GM12878 (cell line): Measurements from ENCODE around the gene COQ10B. TPM values are rescaled to one million over a fixed set of nuclear protein-coding genes. Genes with fewer than 3 reads are reported as not detected.

Experiments used
- CBFB ChIP-seq: IDR thresholded peaks from 2 replicates; pipeline ENCODE4 v1.6.1; 2016; ENCODE audit warnings: antibody characterized with exemption, low read depth
- CHD1 ChIP-seq: IDR thresholded peaks from 2 replicates; pipeline ENCODE4 v1.6.1; 2012; ENCODE audit warnings: low read depth, low read length, improper control_type of control experiment
- CHD2 ChIP-seq: IDR thresholded peaks from 2 replicates; pipeline ENCODE4 v1.6.1; 2011; ENCODE audit warnings: low read depth, low read length, improper control_type of control experiment, borderline replicate concordance
- FOS ChIP-seq: IDR thresholded peaks from 3 replicates; pipeline ENCODE4 v1.6.1; 2011; ENCODE audit warnings: borderline replicate concordance; ENCODE audit not compliant: insufficient read length; ENCODE audit errors: extremely low read depth
- HSF1 ChIP-seq: fragments of 150-350 bp; IDR thresholded peaks from 2 replicates; pipeline ENCODE4 v1.6.1; 2014; ENCODE audit warnings: mild to moderate bottlenecking, low read depth, low read length
- NR2F1 ChIP-seq: fragments of 450-650 bp; conservative IDR thresholded peaks from 2 replicates; pipeline ENCODE4 v1.6.1; 2017; ENCODE audit warnings: mild to moderate bottlenecking
- PAX8 ChIP-seq: fragments of 450-650 bp; IDR thresholded peaks from 2 replicates; pipeline ENCODE4 v1.6.1; 2017; ENCODE audit warnings: mild to moderate bottlenecking, moderate library complexity
- RFX5 ChIP-seq: IDR thresholded peaks from 2 replicates; pipeline ENCODE4 v1.6.1; 2011; ENCODE audit warnings: low read depth, low read length, improper control_type of control experiment
- STAT1 ChIP-seq: fragments of 450-650 bp; conservative IDR thresholded peaks from 2 replicates; pipeline ENCODE4 v1.6.1; 2014; ENCODE audit warnings: antibody characterized with exemption, mild to moderate bottlenecking
- STAT3 ChIP-seq: IDR thresholded peaks from 2 replicates; pipeline ENCODE4 v1.6.1; 2011; ENCODE audit warnings: low read depth, low read length, improper control_type of control experiment
- ZNF217 ChIP-seq: fragments of 450-650 bp; IDR thresholded peaks from 2 replicates; pipeline ENCODE4 v1.6.1; 2017; ENCODE audit warnings: antibody characterized with exemption, mild to moderate bottlenecking
- ZNF384 ChIP-seq: IDR thresholded peaks from 2 replicates; pipeline ENCODE4 v1.6.1; 2012; ENCODE audit warnings: low read depth, mild to moderate bottlenecking, low read length, improper control_type of control experiment, borderline replicate concordance
- ZZZ3 ChIP-seq: IDR thresholded peaks from 2 replicates; pipeline ENCODE4 v1.6.1; 2011; ENCODE audit warnings: low read depth; ENCODE audit not compliant: control insufficient read depth, insufficient read length
- polyA plus RNA-seq, 11 experiments: library from polyadenylated mRNA; depleted of rRNA in 4 of 11; unstranded in 6 of 11; stranded (reverse) in 5 of 11; fragments of >200 nt; fragmentation: Nextera tagmentation in 4 of 11; fragmentation: Illumina TruSeq in 1 of 11; extraction: Ambion mirVana in 4 of 11; extraction: Trizol in 1 of 11; gene quantifications; 1 replicate in 1 of 11; 2 replicates in 10 of 11; pipeline versions ENCODE4 v1.2.1 to v1.2.3, GENCODE V29; 2011 to 2016; ENCODE audit warnings: inconsistent platforms in 2 of 11, missing spikeins in 2 of 11, low read depth in 1 of 11
- total RNA-seq, 4 experiments: library from RNA; depleted of rRNA in 3 of 4; stranded (reverse); fragments of >200 nt in 3 of 4; fragmentation: Illumina TruSeq in 1 of 4; extraction: Trizol in 1 of 4; gene quantifications; 2 replicates each; pipeline versions ENCODE4 v1.2.1 to v1.2.3, GENCODE V29; 2013 to 2021
- TF ChIP-seq, protein P1 (sequence below): fragments of 450-650 bp; formaldehyde crosslinking; IDR thresholded peaks from 2 replicates; pipeline ENCODE4 v1.5.0; 2022; ENCODE audit warnings: mild to moderate bottlenecking, missing genetic modification characterization
- TF ChIP-seq, protein P2 (sequence below): IDR thresholded peaks from 2 replicates; pipeline ENCODE4 v1.6.1; 2012; ENCODE audit warnings: mild to moderate bottlenecking, low read depth, low read length
- TF ChIP-seq, protein P3 (sequence below): fragments of 450-650 bp; conservative IDR thresholded peaks from 2 replicates; pipeline ENCODE4 v1.6.1; 2017; ENCODE audit warnings: mild to moderate bottlenecking, moderate library complexity
- TF ChIP-seq, protein P4 (sequence below): IDR thresholded peaks from 2 replicates; pipeline ENCODE4 v1.6.1; 2012; ENCODE audit warnings: low read depth, low read length, improper control_type of control experiment

The COQ10B gene
- total and polyA plus RNA-seq, 10 of the 15 experiments (the other 5 are each of a cell fraction or from before 2014, with no cell fraction given) = 3.6 to 23.2 (median 13.2) TPM

- TF ChIP-seq FOS (peak; percentile 85), NR2F1 (peak; percentile 100), STAT3 (no peak), ZZZ3 (no peak), CHD1 (no peak; the same call in 1 of the 2 replicates), RFX5 (peak; percentile 8; the same call in 1 of the 2 replicates), PAX8 (no peak), CHD2 (peak; percentile 85), ZNF217 (peak; percentile 78; the same call in 1 of the 2 replicates), HSF1 (peak; percentile 100), STAT1 (0 out of 2 replicates have a peak, but pooled peaks have one; percentile 27), CBFB (peak; percentile 38), ZNF384 (no peak)
- TF ChIP-seq, protein P1, sequence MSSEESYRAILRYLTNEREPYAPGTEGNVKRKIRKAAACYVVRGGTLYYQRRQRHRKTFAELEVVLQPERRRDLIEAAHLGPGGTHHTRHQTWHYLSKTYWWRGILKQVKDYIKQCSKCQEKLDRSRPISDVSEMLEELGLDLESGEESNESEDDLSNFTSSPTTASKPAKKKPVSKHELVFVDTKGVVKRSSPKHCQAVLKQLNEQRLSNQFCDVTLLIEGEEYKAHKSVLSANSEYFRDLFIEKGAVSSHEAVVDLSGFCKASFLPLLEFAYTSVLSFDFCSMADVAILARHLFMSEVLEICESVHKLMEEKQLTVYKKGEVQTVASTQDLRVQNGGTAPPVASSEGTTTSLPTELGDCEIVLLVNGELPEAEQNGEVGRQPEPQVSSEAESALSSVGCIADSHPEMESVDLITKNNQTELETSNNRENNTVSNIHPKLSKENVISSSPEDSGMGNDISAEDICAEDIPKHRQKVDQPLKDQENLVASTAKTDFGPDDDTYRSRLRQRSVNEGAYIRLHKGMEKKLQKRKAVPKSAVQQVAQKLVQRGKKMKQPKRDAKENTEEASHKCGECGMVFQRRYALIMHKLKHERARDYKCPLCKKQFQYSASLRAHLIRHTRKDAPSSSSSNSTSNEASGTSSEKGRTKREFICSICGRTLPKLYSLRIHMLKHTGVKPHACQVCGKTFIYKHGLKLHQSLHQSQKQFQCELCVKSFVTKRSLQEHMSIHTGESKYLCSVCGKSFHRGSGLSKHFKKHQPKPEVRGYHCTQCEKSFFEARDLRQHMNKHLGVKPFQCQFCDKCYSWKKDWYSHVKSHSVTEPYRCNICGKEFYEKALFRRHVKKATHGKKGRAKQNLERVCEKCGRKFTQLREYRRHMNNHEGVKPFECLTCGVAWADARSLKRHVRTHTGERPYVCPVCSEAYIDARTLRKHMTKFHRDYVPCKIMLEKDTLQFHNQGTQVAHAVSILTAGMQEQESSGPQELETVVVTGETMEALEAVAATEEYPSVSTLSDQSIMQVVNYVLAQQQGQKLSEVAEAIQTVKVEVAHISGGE (CRISPR knock-in tag) = no peak
- TF ChIP-seq, protein P2, sequence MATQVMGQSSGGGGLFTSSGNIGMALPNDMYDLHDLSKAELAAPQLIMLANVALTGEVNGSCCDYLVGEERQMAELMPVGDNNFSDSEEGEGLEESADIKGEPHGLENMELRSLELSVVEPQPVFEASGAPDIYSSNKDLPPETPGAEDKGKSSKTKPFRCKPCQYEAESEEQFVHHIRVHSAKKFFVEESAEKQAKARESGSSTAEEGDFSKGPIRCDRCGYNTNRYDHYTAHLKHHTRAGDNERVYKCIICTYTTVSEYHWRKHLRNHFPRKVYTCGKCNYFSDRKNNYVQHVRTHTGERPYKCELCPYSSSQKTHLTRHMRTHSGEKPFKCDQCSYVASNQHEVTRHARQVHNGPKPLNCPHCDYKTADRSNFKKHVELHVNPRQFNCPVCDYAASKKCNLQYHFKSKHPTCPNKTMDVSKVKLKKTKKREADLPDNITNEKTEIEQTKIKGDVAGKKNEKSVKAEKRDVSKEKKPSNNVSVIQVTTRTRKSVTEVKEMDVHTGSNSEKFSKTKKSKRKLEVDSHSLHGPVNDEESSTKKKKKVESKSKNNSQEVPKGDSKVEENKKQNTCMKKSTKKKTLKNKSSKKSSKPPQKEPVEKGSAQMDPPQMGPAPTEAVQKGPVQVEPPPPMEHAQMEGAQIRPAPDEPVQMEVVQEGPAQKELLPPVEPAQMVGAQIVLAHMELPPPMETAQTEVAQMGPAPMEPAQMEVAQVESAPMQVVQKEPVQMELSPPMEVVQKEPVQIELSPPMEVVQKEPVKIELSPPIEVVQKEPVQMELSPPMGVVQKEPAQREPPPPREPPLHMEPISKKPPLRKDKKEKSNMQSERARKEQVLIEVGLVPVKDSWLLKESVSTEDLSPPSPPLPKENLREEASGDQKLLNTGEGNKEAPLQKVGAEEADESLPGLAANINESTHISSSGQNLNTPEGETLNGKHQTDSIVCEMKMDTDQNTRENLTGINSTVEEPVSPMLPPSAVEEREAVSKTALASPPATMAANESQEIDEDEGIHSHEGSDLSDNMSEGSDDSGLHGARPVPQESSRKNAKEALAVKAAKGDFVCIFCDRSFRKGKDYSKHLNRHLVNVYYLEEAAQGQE = no peak
- TF ChIP-seq, protein P3, sequence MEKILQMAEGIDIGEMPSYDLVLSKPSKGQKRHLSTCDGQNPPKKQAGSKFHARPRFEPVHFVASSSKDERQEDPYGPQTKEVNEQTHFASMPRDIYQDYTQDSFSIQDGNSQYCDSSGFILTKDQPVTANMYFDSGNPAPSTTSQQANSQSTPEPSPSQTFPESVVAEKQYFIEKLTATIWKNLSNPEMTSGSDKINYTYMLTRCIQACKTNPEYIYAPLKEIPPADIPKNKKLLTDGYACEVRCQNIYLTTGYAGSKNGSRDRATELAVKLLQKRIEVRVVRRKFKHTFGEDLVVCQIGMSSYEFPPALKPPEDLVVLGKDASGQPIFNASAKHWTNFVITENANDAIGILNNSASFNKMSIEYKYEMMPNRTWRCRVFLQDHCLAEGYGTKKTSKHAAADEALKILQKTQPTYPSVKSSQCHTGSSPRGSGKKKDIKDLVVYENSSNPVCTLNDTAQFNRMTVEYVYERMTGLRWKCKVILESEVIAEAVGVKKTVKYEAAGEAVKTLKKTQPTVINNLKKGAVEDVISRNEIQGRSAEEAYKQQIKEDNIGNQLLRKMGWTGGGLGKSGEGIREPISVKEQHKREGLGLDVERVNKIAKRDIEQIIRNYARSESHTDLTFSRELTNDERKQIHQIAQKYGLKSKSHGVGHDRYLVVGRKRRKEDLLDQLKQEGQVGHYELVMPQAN = peak; percentile 92
- TF ChIP-seq, protein P4, sequence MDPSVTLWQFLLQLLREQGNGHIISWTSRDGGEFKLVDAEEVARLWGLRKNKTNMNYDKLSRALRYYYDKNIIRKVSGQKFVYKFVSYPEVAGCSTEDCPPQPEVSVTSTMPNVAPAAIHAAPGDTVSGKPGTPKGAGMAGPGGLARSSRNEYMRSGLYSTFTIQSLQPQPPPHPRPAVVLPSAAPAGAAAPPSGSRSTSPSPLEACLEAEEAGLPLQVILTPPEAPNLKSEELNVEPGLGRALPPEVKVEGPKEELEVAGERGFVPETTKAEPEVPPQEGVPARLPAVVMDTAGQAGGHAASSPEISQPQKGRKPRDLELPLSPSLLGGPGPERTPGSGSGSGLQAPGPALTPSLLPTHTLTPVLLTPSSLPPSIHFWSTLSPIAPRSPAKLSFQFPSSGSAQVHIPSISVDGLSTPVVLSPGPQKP = peak; percentile 84
These were observed 46.5 kb downstream of the COQ10B start, which contains the start of the genes HSPD1 and HSPE1 (continued) for GRCh38 chr2:197499594-197500502.
